Naive B cell (primary cell): ENCODE results near the gene CAMK1D. TPM values are rescaled to one million over a fixed set of nuclear protein-coding genes. Genes with fewer than 3 reads are reported as not detected.

Experiments
- ATAC-seq, 2 donors: fragments of 150-1000 bp; cut with Tn5 transposase; 2 replicates each; pipeline ENCODE4 v1.10.0; 2021; ENCODE audit warnings: low read depth in 2 of 2, mild to moderate bottlenecking in 2 of 2, moderate library complexity in 2 of 2
- DNase-seq: peaks from one replicate; pipeline ENCODE4 v3.0.0; 2022
- H3K27ac Mint-ChIP-seq, 6 donors: one replicate each; pipeline ENCODE4 v1.8.0; 2020 to 2022; ENCODE audit warnings: mild to moderate bottlenecking in 6 of 6, mixed read lengths in 6 of 6, moderate library complexity in 5 of 6, inconsistent platforms in 2 of 6
- H3K27me3 Mint-ChIP-seq, 3 donors: one replicate each; pipeline ENCODE4 v1.8.0; 2021 to 2022; ENCODE audit warnings: mixed read lengths in 3 of 3, mild to moderate bottlenecking in 1 of 3
- H3K36me3 Mint-ChIP-seq, 2 donors: one replicate each; pipeline ENCODE4 v1.8.0; 2020 to 2022; ENCODE audit warnings: mixed read lengths in 2 of 2, inconsistent platforms in 1 of 2, mild to moderate bottlenecking in 1 of 2
- H3K4me1 Mint-ChIP-seq, 3 donors: one replicate each; pipeline ENCODE4 v1.8.0; 2020 to 2022; ENCODE audit warnings: mixed read lengths in 3 of 3, inconsistent platforms in 1 of 3, mild to moderate bottlenecking in 1 of 3, moderate library complexity in 1 of 3
- H3K4me3 Mint-ChIP-seq, 8 donors: one replicate each; pipeline ENCODE4 v1.8.0; 2020 to 2022; ENCODE audit warnings: mild to moderate bottlenecking in 8 of 8, mixed read lengths in 8 of 8, moderate library complexity in 8 of 8, inconsistent platforms in 2 of 8
- H3K9me3 Mint-ChIP-seq, 7 donors: one replicate each; pipeline ENCODE4 v1.8.0; 2020 to 2022; ENCODE audit warnings: mixed read lengths in 7 of 7, mild to moderate bottlenecking in 5 of 7, inconsistent platforms in 2 of 7, moderate library complexity in 1 of 7
- polyA plus RNA-seq, 6 donors: library from polyadenylated mRNA; unstranded; fragments of 300-500 nt; fragmentation: Illumina TruSeq; gene quantifications; one replicate each; pipeline ENCODE4 v1.2.3, GENCODE V29; 2021; ENCODE audit warnings: low read depth in 6 of 6

CAMK1D gene
- polyA plus RNA-seq, 6 donors from 2014 or later = 12.2 to 54.1 (median 35.6) TPM

DNA sequence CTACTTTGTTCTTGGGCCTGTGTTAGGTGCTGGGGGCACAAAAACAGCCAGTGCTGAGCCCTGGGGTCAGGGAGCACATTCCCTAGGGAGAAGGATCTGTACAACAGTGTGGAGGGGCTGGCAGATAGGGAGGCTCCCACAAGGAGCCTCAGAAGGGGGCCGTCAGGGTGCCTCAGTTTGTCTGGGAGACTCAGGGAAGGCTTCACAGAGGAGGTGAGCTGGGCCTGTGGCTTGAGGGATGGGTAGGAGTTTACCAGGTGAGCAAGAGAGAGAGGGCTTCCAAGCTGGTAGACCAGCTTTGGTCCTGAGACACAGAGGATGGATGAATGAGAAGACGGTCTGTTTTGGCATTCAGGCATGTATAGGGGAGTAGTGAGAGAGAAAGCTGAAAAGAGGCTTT, 52.1 kb downstream of the CAMK1D start:
- Mint-ChIP-seq H3K9me3 (no peaks in the 10 kb centered on the region), H3K4me3 (no peak overlapping the region), H3K27ac (peak overlapping the region in 3 of 6 donors; percentile 37 to 92 (median 56)), H3K27me3 (no peaks in the 10 kb centered on the region), H3K4me1 (peaks cover 38 to 60% (median 41%) of the 10 kb centered on the region in 3 donors), H3K36me3 (peaks cover 0 to 1% of the 10 kb centered on the region in 2 donors)
- ATAC-seq = no peak
- DNase-seq = no peak

DNA sequence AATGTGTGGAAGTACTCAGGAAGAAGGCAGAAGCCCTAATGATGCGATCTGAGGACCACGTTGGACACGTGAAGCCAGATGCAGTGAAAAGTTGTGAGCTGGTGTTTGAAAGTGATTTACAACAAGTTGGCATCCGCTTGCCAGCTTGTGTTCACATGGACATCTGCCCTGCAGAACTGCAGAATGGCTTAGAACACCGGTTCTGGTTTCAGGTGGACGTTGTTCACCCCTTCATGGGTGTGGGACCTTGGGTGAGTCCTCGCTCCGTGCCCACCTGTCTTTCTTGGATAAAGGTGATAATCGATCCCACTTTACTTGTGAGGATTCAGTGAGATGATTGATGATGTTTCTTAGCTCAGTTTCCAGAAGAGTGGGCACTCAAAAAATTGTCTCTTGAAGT, 53.8 kb downstream of the CAMK1D start:
- Mint-ChIP-seq H3K27me3 (no peaks in the 10 kb centered on the region), H3K4me3 (no peak overlapping the region), H3K9me3 (no peaks in the 10 kb centered on the region), H3K36me3 (peaks cover 9 to 13% of the 10 kb centered on the region in 2 donors), H3K4me1 (peaks cover 36 to 59% (median 38%) of the 10 kb centered on the region in 3 donors), H3K27ac (peak overlapping the region in 1 of 6 donors; percentile 22)
- no peak for ATAC-seq
- DNase-seq = no peak

DNA sequence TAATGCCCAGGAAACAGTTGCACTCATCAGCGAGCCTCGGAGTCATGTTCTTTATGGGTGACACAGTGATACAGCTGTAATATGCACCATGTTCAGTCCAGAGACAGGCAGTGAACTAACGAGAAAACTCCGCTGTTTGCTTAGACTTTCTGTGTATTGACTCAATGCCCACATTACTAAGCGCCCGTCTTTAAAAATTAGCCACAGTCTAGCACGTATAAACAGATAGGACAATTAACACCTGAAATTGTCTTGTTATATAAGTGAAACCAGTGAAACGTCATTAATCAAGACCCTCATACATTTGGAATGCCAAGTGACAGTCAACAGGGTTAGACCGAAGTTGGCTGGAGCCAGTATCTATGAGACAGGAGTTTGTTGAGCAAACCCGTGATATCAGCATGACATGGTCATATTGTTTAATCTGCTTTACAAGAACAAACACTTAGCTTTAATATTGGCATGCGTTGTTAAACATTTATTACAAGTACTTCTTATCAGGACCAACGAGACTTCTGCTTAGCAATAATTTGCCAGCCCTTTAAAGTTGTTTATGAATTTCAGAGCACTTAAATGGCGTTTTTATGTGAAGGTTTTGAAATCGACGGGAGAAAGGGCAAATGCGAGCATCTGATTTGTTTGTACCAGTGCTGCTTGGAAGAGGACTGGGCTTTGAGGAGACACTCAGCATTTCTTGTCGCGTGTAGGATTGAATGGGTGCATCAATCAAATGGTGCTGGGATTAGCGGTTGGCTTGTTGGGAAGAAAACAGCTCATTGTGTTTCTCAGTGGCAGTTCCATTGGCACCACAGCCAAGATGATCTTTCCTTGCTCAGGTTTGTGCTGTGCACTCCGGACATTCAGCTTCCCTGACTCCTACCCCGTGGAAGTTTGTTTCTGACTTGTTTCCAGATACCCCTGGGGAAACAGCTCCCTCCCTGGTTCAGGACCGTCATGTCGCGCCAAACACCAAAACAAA, 56.3 kb downstream of the CAMK1D start:
- no peak overlapping the region for H3K4me3 Mint-ChIP-seq
- peaks cover 34 to 61% (median 41%) of the 10 kb centered on the region in 3 donors for H3K4me1 Mint-ChIP-seq
- no peak for DNase-seq
- no peak for ATAC-seq
- H3K9me3 Mint-ChIP-seq = no peaks in the 10 kb centered on the region
- peak overlapping the region in 4 of 6 donors; percentile 29 to 80 (median 43) for H3K27ac Mint-ChIP-seq
- no peaks in the 10 kb centered on the region for H3K27me3 Mint-ChIP-seq
- H3K36me3 Mint-ChIP-seq = peaks cover 13 to 20% of the 10 kb centered on the region in 2 donors

DNA sequence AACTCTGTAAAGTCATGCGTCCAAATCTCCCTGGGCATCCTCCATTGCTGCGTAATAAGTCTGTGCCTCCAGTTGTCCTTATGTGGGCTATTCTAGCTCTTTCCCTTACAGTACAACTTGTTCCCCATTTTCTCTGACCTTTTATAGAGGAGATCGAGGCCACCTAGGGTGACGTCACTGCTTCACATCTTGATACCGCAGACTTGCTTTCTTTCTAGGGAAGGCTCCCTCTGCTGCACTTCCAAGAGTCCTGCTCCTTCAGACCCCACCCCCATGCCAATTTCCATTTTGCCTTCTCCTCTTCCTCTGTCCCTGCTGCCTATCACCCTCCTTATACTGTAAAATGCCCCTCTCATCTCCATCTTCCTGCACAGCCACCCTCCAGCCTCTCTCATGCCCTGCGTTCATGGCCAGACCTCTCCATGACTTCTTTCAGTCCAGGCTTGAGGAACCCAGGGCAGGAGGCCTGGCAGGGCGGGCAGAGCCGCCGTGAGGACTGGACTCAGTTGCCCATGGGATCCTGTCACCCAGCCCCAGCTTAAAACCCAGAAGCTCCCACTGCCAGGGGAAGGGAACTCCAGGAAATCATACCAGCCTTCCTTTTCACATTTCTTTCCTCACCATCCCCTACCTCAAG, 57.5 kb downstream of the CAMK1D start:
- Mint-ChIP-seq H3K27me3 (no peaks in the 10 kb centered on the region), H3K27ac (peak overlapping the region in 4 of 6 donors; percentile 37 to 84 (median 72)), H3K9me3 (no peaks in the 10 kb centered on the region), H3K36me3 (peaks cover 13 to 20% of the 10 kb centered on the region in 2 donors), H3K4me3 (peak overlapping the region in 1 of 8 donors; percentile 61), H3K4me1 (peaks cover 28 to 64% (median 35%) of the 10 kb centered on the region in 3 donors)
- no peak for ATAC-seq
- no peak for DNase-seq

DNA sequence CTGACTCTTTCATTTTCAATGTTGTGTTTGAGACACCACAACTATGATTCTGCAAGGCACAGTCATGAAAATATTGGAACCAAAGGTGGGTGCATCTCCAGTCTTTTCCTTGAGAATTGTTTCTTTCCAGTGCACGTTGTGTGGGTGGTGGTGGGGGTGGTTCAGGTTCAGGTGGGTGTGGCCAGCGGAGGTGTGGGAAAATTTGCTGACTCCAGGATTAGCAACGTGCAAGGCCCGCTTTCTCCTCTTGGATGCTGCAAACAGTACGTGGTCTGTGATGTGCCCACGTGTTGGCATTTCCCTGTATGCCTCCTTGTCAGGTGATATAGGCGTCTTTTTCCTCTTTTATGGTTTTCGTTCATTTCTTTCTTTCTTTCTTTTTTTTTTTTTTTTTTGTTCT, 59.1 kb downstream of the CAMK1D start:
- peak overlapping the region in 4 of 6 donors; percentile 10 to 56 (median 22) for H3K27ac Mint-ChIP-seq
- peaks cover 0 to 4% (median 0%) of the 10 kb centered on the region in 7 donors for H3K9me3 Mint-ChIP-seq
- ATAC-seq (no peak), DNase-seq (no peak)
- H3K4me1 Mint-ChIP-seq = peaks cover 32 to 60% (median 39%) of the 10 kb centered on the region in 3 donors
- H3K36me3 Mint-ChIP-seq = peaks cover 19 to 20% of the 10 kb centered on the region in 2 donors
- no peak overlapping the region for H3K4me3 Mint-ChIP-seq
- no peaks in the 10 kb centered on the region for H3K27me3 Mint-ChIP-seq

DNA sequence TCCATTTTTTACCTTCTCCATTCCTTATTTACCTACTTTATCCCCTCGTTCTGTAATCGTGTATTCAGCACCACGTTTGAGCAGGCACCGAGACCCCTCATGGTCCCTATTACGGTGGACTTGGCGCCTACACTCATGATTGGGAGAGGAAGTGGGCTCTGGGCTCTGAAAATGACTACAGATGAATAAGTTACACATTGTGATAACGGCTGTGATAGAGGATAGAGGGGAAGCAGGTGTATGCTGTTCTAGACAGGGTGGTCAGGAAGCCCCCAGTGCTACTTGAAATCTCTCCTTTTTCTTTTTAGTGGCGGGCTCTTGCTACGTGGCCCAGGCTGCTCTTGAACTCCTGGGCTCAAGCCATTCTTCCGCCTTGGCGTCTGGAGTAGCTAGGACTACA, 59.8 kb downstream of the CAMK1D start:
- Mint-ChIP-seq H3K27me3 (no peaks in the 10 kb centered on the region), H3K4me1 (peaks cover 35 to 60% (median 44%) of the 10 kb centered on the region in 3 donors), H3K27ac (peak overlapping the region; percentile 37 to 89 (median 60)), H3K9me3 (peaks cover 0 to 5% (median 0%) of the 10 kb centered on the region in 7 donors), H3K4me3 (no peak overlapping the region), H3K36me3 (peaks cover 20 to 21% of the 10 kb centered on the region in 2 donors)
- DNase-seq (no peak), ATAC-seq (no peak)

DNA sequence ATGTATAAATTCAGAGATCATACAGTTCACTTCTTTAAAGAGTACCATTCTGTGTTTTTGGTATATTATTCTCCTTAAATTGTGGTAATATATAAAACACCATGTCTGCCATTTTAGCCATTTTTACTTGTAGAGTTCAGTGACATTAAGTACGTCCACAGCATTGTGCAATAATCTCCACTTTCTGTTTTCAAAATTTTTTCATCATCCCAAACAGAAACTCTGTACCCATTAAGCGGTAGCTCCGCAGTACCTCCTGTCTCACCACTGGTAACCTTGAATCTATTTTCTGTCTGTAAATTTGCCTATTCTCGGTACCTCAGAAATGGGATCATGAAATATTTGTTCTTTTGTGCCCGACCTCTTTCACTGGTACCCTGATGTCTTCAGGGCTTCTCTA, 60.3 kb downstream of the CAMK1D start:
- ATAC-seq (no peak), DNase-seq (no peak)
- Mint-ChIP-seq H3K27ac (peak overlapping the region in 4 of 6 donors; percentile 7 to 57 (median 27)), H3K36me3 (peaks cover 20 to 21% of the 10 kb centered on the region in 2 donors), H3K27me3 (no peaks in the 10 kb centered on the region), H3K9me3 (peaks cover 0 to 5% (median 0%) of the 10 kb centered on the region in 7 donors), H3K4me3 (no peak overlapping the region), H3K4me1 (peaks cover 35 to 61% (median 48%) of the 10 kb centered on the region in 3 donors)

DNA sequence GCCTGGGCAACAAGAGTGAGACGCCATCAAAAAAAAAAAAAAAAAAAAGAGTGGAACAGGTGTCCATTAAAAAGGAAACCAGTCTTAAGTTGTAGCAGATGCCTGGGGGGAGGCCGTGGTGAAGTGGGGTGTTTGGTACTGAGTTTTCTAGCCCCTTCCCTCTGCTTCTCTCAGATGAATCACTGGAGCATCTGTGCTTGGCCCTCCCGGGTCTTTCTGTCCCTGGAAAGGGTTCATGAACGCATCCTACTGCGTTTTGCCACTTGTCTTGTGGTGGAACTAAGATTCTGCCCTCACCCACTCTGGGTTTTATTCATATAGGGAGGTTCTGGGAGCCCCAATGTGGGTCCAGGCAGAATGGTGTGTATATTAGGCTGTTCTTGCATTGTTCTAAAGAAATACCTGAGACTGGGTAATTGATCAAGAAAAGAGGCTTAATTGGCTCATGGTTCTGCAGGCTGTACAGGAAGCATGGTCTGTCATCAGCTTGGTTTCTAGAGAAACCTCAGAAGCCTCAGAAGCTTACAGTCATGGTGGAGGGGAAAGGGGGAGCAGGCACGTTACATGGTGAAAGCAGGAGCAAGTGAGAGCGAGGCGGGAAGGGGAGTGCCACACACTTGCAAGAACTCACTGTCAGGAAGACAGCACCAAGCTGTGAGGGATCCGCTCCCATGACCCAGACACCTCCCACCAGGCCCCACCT, 63.5 kb downstream of the CAMK1D start:
- peak overlapping the region in 2 of 8 donors; percentile 47 to 57 for H3K4me3 Mint-ChIP-seq
- ATAC-seq (no peak), DNase-seq (no peak)
- H3K36me3 Mint-ChIP-seq = peaks cover 8 to 10% of the 10 kb centered on the region in 2 donors
- peaks cover 0 to 5% (median 0%) of the 10 kb centered on the region in 7 donors for H3K9me3 Mint-ChIP-seq
- H3K27ac Mint-ChIP-seq = peak overlapping the region in 5 of 6 donors; percentile 3 to 84 (median 17)
- H3K27me3 Mint-ChIP-seq = no peaks in the 10 kb centered on the region
- H3K4me1 Mint-ChIP-seq = peaks cover 33 to 66% (median 63%) of the 10 kb centered on the region in 3 donors

DNA sequence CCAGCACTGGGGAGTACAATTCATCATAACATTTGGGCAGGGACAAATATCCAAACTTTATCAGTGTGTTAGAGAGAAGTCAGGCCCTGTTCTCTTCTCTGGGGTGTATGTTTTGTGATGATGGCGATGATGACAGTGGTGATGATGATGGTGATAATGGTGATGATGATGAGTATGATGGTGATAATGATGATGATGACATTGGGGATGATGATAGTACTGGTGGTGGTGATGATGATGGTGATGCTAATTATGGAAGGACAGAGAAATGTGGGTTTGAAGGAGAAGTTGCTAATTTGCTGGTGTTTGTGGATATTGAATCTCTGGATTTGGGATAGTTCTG, 64.0 kb downstream of the CAMK1D start:
- Mint-ChIP-seq H3K9me3 (peaks cover 0 to 5% (median 0%) of the 10 kb centered on the region in 7 donors), H3K4me1 (peaks cover 37 to 71% (median 68%) of the 10 kb centered on the region in 3 donors), H3K27ac (peak overlapping the region in 5 of 6 donors; percentile 0 to 3 (median 0)), H3K4me3 (no peak overlapping the region), H3K27me3 (no peaks in the 10 kb centered on the region), H3K36me3 (peaks cover 8 to 10% of the 10 kb centered on the region in 2 donors)
- DNase-seq (no peak), ATAC-seq (no peak)

DNA sequence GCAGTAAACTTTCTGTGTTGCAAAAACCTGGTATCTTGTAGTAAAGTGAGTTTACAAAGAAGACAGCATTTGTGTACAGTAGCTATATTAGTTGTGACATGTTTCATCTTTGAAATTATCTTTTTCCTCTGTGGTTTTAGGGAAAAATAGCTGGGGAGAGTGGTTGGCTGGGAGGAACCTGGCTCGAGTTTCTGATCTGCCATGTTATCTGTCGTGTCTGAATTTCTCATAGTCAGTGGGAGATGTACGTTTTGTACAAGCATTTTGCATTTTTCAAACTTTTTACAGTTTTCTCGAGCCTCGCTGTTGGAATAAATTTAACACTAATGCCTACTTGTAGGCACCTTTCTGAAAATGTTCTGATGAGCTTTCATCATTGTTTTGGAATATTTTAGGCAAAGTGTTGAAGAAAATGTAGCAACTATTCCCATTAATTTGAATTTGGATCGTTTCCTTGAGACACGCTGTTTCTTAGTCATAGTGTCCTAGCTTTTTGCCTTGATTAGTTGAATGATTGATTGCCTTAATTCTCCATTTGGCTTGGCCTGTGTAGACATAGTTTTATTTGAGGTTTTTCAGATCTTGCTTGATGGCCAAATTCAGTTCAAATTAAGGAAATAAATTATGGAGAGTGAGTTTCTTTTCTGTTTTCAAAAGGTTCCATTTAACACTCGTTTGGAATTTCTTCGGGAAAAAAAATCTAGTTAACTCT, 65.1 kb downstream of the CAMK1D start:
- Mint-ChIP-seq H3K36me3 (peaks cover 7 to 8% of the 10 kb centered on the region in 2 donors), H3K4me3 (peak overlapping the region in 1 of 8 donors; percentile 26), H3K9me3 (peaks cover 0 to 5% (median 0%) of the 10 kb centered on the region in 7 donors), H3K27ac (peak overlapping the region in 5 of 6 donors; percentile 8 to 76 (median 18)), H3K27me3 (no peaks in the 10 kb centered on the region), H3K4me1 (peaks cover 35 to 75% (median 72%) of the 10 kb centered on the region in 3 donors)
- DNase-seq (no peak), ATAC-seq (no peak)

DNA sequence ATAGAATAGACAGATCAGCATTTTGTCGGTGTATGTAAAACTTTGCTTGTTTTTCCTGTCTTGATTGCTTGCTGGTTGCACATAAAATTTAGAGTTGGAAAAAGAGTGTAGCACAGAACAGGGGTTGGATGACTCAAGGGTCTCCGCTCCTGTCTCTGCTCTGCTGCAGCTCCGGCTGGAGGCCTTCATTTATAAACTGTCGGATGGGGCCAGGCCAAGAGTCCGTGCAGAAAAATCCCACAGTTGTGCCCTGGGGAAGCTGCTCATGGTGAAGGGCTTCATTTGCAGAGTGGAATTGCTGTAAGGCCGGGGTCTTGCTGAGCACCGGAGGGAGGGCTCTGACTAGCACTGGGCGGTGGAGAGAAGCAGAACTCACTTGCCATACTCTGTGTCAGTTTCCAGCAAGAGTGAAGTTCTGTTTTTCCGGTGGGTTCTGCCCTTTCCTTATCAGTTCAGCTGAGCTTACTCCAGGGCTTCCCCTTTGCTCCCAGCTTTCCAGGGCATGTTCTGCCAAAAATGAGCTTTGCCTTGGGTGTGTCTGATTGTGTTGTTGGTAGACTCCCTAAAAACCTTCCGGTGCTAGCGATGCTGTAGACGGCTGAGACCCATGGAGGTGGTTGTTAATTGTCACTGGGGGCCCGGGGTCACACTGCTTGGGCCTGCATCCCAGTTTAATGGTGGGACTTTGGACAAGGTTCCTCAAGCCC, 67.2 kb downstream of the CAMK1D start:
- DNase-seq (no peak), ATAC-seq (no peak)
- H3K4me3 Mint-ChIP-seq = peak overlapping the region in 3 of 8 donors; percentile 5 to 26 (median 6)
- H3K4me1 Mint-ChIP-seq = peaks cover 36 to 82% (median 79%) of the 10 kb centered on the region in 3 donors
- H3K27me3 Mint-ChIP-seq = no peaks in the 10 kb centered on the region
- peak overlapping the region in 2 of 6 donors; percentile 35 to 67 for H3K27ac Mint-ChIP-seq
- peaks cover 0 to 8% of the 10 kb centered on the region in 2 donors for H3K36me3 Mint-ChIP-seq
- peaks cover 0 to 5% (median 0%) of the 10 kb centered on the region in 7 donors for H3K9me3 Mint-ChIP-seq

DNA sequence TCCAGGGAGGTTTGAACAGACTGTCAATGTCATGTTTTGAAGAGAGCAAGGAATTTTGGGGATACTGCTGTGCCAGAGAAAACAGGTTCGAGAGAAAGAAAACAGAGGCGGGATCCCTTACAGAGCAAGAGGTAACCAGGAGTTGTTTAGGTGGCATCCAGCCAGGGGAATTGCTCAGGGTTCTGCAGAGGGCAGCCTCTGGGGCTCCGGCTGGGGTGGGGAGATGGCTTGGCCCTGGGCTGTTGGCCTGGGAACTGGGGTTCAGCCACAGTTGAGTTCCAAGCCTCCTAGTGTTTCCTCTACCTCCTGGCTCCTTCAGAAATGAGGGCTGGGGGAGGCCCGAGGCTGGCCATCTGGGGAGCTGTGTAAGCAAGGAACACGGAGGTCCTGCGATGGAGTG, 68.0 kb downstream of the CAMK1D start:
- ATAC-seq = no peak
- peaks cover 0 to 8% of the 10 kb centered on the region in 2 donors for H3K36me3 Mint-ChIP-seq
- DNase-seq = no peak
- peaks cover 0 to 5% (median 0%) of the 10 kb centered on the region in 7 donors for H3K9me3 Mint-ChIP-seq
- peaks cover 40 to 88% (median 84%) of the 10 kb centered on the region in 3 donors for H3K4me1 Mint-ChIP-seq
- H3K4me3 Mint-ChIP-seq = no peak overlapping the region
- H3K27me3 Mint-ChIP-seq = no peaks in the 10 kb centered on the region
- peak overlapping the region in 5 of 6 donors; percentile 35 to 91 (median 67) for H3K27ac Mint-ChIP-seq
